Measurements from ENCODE around the gene RASL12. TPM values are rescaled to one million over a fixed set of nuclear protein-coding genes. Genes with fewer than 3 reads are reported as not detected.

RASL12 gene
- polyA plus RNA-seq, 2 of the 4 experiments (the other 2 are of a cell fraction), result 0.08 to 0.34 TPM

DNA sequence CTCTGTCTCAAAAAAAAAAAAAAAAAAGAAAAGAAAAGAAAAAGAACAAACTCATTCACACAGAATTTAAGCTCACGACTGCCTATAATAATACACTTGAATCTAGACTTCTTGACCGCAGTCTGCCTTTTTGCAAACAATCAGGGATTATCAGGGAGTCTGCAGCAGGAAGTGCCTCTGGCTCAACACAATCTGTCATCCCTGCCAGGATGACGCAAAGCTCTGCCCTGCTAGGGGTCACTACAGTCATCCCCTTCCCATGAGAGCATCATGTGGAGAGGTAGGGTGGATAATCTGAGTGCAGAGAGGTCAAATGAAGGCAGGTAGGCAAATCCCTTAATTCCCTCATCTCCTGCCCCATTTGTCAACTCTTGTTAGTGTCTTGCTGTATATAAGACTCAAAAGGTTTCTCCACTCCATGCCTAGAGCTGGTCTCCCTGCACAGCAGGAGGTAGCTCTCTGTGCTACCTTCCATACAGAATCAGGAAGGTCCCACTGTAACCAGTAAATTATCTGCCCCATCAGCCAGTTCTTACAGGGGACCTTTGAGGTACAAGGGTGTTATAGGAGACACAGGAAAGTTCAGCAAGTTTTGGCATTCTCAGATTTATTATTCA, 43.0 kb upstream of the RASL12 start:
- Histone ChIP-seq H3K4me1 (no peaks in the 10 kb centered on the region), H3K27ac (no peak overlapping the region), H3K4me2 (no peak overlapping the region), H3K9me3 (no peaks in the 10 kb centered on the region), H3K4me3 (no peak overlapping the region)
- POLR2A ChIA-PET, result no interaction called here
- TF ChIP-seq RNF2 (IDR thresholded peaks at IDR 0.05; ENCODE audit: borderline replicate concordance, low read depth) (no peak), ESRRA (IDR thresholded peaks at IDR 0.05; ENCODE audit: borderline replicate concordance, low read length) (no peak), RARB (CRISPR knock-in tag; IDR thresholded peaks at IDR 0.05) (no peak), SREBF2 (IDR thresholded peaks at IDR 0.05) (no peak), REST (IDR thresholded peaks at IDR 0.05) (no peak), PHF8 (IDR thresholded peaks at IDR 0.05; ENCODE audit: borderline replicate concordance, low read depth) (no peak), NPAS2 (CRISPR knock-in tag; IDR thresholded peaks at IDR 0.05; ENCODE audit: borderline replicate concordance) (no peak), CHD2 (IDR thresholded peaks at IDR 0.05; ENCODE audit: low read length, partially characterized antibody) (no peak), ZSCAN20 (CRISPR knock-in tag; IDR thresholded peaks at IDR 0.05) (no peak), JUNB (IDR thresholded peaks at IDR 0.05) (no peak), EP300 (IDR thresholded peaks at IDR 0.05) (no peak), EHMT2 (IDR thresholded peaks at IDR 0.05; ENCODE audit: low read depth) (no peak), TFCP2L1 (CRISPR knock-in tag; IDR thresholded peaks at IDR 0.05) (no peak), FOSL2 (IDR thresholded peaks at IDR 0.05) (no peak), FOSL2 (CRISPR knock-in tag; IDR thresholded peaks at IDR 0.05) (no peak), CBX2 (IDR thresholded peaks at IDR 0.05; ENCODE audit: borderline replicate concordance, low read depth) (no peak), JUN (IDR thresholded peaks at IDR 0.05) (no peak)
- CTCF ChIA-PET, result interaction anchor here (0.9 to 3.3 kb wide), 4 partner anchors 10 to 77 kb away, joined by 3 to 24 read pairs (median 4); no protein-coding TSS in a partner anchor
- DNase-seq (ENCODE audit: low read depth in 1 of 2, low spot score in 1 of 2) (no peak), FAIRE-seq (no peak), ATAC-seq (peak in 1 of 2 experiments; percentile 43; a peak in 2 of 6 replicates)
- WGBS (ENCODE audit: missing lambda C conversion rate), result 93% methylated on average over 3 of the region's 3 CpGs

GRCh38 chr15:65106011-65106590, 38.3 kb upstream of the RASL12 start:
- Histone ChIP-seq H3K4me1 (no peaks in the 10 kb centered on the region), H3K4me2 (no peak overlapping the region), H3K4me3 (no peak overlapping the region), H3K27ac (no peak overlapping the region), H3K9me3 (no peaks in the 10 kb centered on the region)
- DNase-seq (ENCODE audit: low read depth in 1 of 2, low spot score in 1 of 2) (no peak), FAIRE-seq (no peak), ATAC-seq (no peak)
- 81% methylated on average over 6 of the region's 6 CpGs for WGBS (ENCODE audit: missing lambda C conversion rate)
- ChIA-PET POLR2A (no interaction called here), CTCF (interaction anchor here (0.6 to 2.0 kb wide), 5 partner anchors 12 to 255 kb away, joined by 3 to 5 read pairs (median 4); no protein-coding TSS in a partner anchor)
- no peak for TF ChIP-seq HDAC2 (IDR thresholded peaks at IDR 0.05)

GRCh38 chr15:65105038-65105437, 37.2 kb upstream of the RASL12 start:
- Histone ChIP-seq H3K9me3 (no peaks in the 10 kb centered on the region), H3K4me1 (no peaks in the 10 kb centered on the region), H3K4me3 (no peak overlapping the region), H3K27ac (no peak overlapping the region), H3K4me2 (no peak overlapping the region)
- CTCF ChIA-PET, result interaction anchor here (0.8 to 1.8 kb wide), 3 partner anchors 11 to 18 kb away, joined by 3 to 8 read pairs (median 4); no protein-coding TSS in a partner anchor
- DNase-seq (ENCODE audit: low read depth in 1 of 2, low spot score in 1 of 2) (no peak), FAIRE-seq (no peak), ATAC-seq (no peak)
- WGBS (ENCODE audit: missing lambda C conversion rate), result 91% methylated on average over 5 of the region's 5 CpGs
- POLR2A ChIA-PET, result no interaction called here
- TF ChIP-seq MAZ (IDR thresholded peaks at IDR 0.05; ENCODE audit: borderline replicate concordance, low read depth, low read length) (no peak), RAD21 (conservative IDR thresholded peaks at IDR 0.05 in 1 of 2, IDR thresholded peaks at IDR 0.05 in 1 of 2) (no peak), E2F6 (IDR thresholded peaks at IDR 0.05; ENCODE audit: borderline replicate concordance, low read depth) (no peak), SMC3 (IDR thresholded peaks at IDR 0.05) (no peak)
- TF ChIP-seq, protein P1, sequence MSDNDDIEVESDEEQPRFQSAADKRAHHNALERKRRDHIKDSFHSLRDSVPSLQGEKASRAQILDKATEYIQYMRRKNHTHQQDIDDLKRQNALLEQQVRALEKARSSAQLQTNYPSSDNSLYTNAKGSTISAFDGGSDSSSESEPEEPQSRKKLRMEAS (IDR thresholded peaks at IDR 0.05), result no peak
